ENCODE data around the gene PRKAR2B.

Gene PRKAR2B

GRCh38 chr7:107069457-107069856 is 25.0 kb downstream of the PRKAR2B start:
- Histone ChIP-seq H3K27ac (replicated peaks; ENCODE audit: low read length) (no peak overlapping the region), H4K91ac (ENCODE audit: low read depth, low read length, poor library complexity) (no peak overlapping the region), H2BK120ac (ENCODE audit: low read depth, low read length) (no peak overlapping the region), H3K27me3 (ENCODE audit: control insufficient read depth in 3 of 3, insufficient read depth in 3 of 3, low read depth in 1 of 3, low read length in 3 of 3) (no peaks in the 10 kb centered on the region), H3K18ac (ENCODE audit: low read length) (no peak overlapping the region), H3K4me2 (ENCODE audit: insufficient read depth, low read length, poor library complexity, severe bottlenecking) (no peak overlapping the region), H3K23ac (ENCODE audit: low read depth, low read length, poor library complexity) (no peak overlapping the region), H2BK15ac (ENCODE audit: low read length) (no peak overlapping the region), H2AK5ac (ENCODE audit: low read depth, low read length) (no peak overlapping the region), H3K9me3 (replicated peaks in 1 of 2; ENCODE audit: control insufficient read depth in 2 of 2, insufficient read depth in 1 of 2, low read depth in 1 of 2, low read length in 2 of 2) (no peaks in the 10 kb centered on the region), H4K8ac (ENCODE audit: low read depth, low read length) (no peak overlapping the region), H3K36me3 (replicated peaks in 1 of 2; ENCODE audit: control insufficient read depth in 2 of 2, insufficient read depth in 2 of 2, low read length in 2 of 2) (no peaks in the 10 kb centered on the region), H3K79me1 (ENCODE audit: low read depth, low read length) (no peaks in the 10 kb centered on the region), H2BK12ac (ENCODE audit: low read length) (no peak overlapping the region), H3K14ac (ENCODE audit: low read length) (no peak overlapping the region), H3K9ac (ENCODE audit: low read depth, low read length, poor library complexity) (no peak overlapping the region), H2AFZ (ENCODE audit: low read length) (no peak overlapping the region), H3K4ac (ENCODE audit: low read length) (no peak overlapping the region), H3K4me3 (ENCODE audit: low read length in 2 of 2) (no peak overlapping the region), H3K4me1 (ENCODE audit: control insufficient read depth in 2 of 2, insufficient read depth in 1 of 2, low read depth in 1 of 2, low read length in 2 of 2) (peaks cover 3 to 7% of the 10 kb centered on the region in 2 donors), H2BK5ac (ENCODE audit: low read length) (no peak overlapping the region)
- WGBS, 2 donors (ENCODE audit: extremely low coverage in 2 of 2, insufficient read length in 2 of 2, insufficient replicate concordance in 1 of 2): no CpG with 5 or more reads among the region's 4 CpGs
- no peak for DNase-seq (ENCODE audit: low spot score)

DNA sequence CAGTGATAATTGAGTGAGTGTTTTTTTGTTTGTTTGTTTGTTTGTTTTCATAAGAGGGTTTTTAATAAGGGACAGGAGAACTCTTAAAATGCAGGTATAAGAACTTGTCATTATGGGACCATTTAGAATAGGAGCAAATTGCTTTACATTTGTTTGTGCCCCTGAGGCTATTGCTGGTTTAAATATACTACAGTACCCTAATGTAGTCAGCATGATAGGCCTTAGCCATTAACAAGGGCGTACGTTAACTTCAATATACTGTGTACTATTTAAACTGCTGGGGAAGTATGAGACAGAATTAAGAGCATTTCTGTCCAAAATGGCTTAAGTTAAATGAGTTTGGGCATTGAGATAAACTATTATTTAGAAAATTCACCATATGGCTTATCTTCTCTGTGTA is 26.2 kb downstream of the PRKAR2B start:
- Histone ChIP-seq H3K27ac (replicated peaks; ENCODE audit: low read length) (no peak overlapping the region), H3K4me1 (ENCODE audit: control insufficient read depth in 2 of 2, insufficient read depth in 1 of 2, low read depth in 1 of 2, low read length in 2 of 2) (peaks cover 3 to 7% of the 10 kb centered on the region in 2 donors), H2BK120ac (ENCODE audit: low read depth, low read length) (no peak overlapping the region), H2AK5ac (ENCODE audit: low read depth, low read length) (no peak overlapping the region), H2BK15ac (ENCODE audit: low read length) (no peak overlapping the region), H3K4ac (ENCODE audit: low read length) (no peak overlapping the region), H4K91ac (ENCODE audit: low read depth, low read length, poor library complexity) (no peak overlapping the region), H3K4me3 (ENCODE audit: low read length in 2 of 2) (no peak overlapping the region), H2AFZ (ENCODE audit: low read length) (no peak overlapping the region), H3K9ac (ENCODE audit: low read depth, low read length, poor library complexity) (no peak overlapping the region), H3K18ac (ENCODE audit: low read length) (no peak overlapping the region), H3K4me2 (ENCODE audit: insufficient read depth, low read length, poor library complexity, severe bottlenecking) (no peak overlapping the region), H3K79me1 (ENCODE audit: low read depth, low read length) (no peaks in the 10 kb centered on the region), H3K9me3 (replicated peaks in 1 of 2; ENCODE audit: control insufficient read depth in 2 of 2, insufficient read depth in 1 of 2, low read depth in 1 of 2, low read length in 2 of 2) (no peaks in the 10 kb centered on the region), H2BK12ac (ENCODE audit: low read length) (no peak overlapping the region), H4K8ac (ENCODE audit: low read depth, low read length) (no peak overlapping the region), H3K23ac (ENCODE audit: low read depth, low read length, poor library complexity) (no peak overlapping the region), H3K14ac (ENCODE audit: low read length) (no peak overlapping the region), H3K36me3 (replicated peaks in 1 of 2; ENCODE audit: control insufficient read depth in 2 of 2, insufficient read depth in 2 of 2, low read length in 2 of 2) (no peaks in the 10 kb centered on the region), H2BK5ac (ENCODE audit: low read length) (no peak overlapping the region), H3K27me3 (ENCODE audit: control insufficient read depth in 3 of 3, insufficient read depth in 3 of 3, low read depth in 1 of 3, low read length in 3 of 3) (no peaks in the 10 kb centered on the region)
- no CpG with 5 or more reads among the region's 2 CpGs for WGBS, 2 donors (ENCODE audit: extremely low coverage in 2 of 2, insufficient read length in 2 of 2, insufficient replicate concordance in 1 of 2)
- no peak for DNase-seq (ENCODE audit: low spot score)

DNA sequence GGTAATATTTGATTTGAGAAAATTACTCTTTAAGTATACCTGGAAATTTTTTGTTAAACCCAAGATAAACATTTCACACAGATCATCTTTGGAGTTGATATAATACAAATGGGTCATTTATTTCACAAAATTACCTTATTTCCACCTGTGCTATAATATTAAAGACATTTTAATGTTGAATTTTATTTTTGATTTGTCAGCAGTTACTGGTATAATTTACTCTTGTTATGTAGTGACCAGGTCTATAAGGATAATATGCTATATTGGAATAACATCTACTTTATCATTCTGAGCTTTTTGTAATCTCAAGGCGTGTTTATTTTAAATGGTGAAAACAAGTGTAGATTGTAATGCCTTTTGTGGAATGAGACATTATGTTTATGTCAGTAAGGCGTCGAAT is 26.6 kb downstream of the PRKAR2B start:
- H3K79me1 ChIP-seq (ENCODE audit: low read depth, low read length): no peaks in the 10 kb centered on the region
- no peak overlapping the region for H2BK5ac ChIP-seq (ENCODE audit: low read length)
- H3K4me1 ChIP-seq (ENCODE audit: control insufficient read depth in 2 of 2, insufficient read depth in 1 of 2, low read depth in 1 of 2, low read length in 2 of 2): peaks cover 3 to 7% of the 10 kb centered on the region in 2 donors
- H2BK12ac ChIP-seq (ENCODE audit: low read length): no peak overlapping the region
- H2BK15ac ChIP-seq (ENCODE audit: low read length): no peak overlapping the region
- H3K14ac ChIP-seq (ENCODE audit: low read length): no peak overlapping the region
- H3K27ac ChIP-seq (replicated peaks; ENCODE audit: low read length): no peak overlapping the region
- no peak overlapping the region for H3K4ac ChIP-seq (ENCODE audit: low read length)
- H4K91ac ChIP-seq (ENCODE audit: low read depth, low read length, poor library complexity): no peak overlapping the region
- H2AK5ac ChIP-seq (ENCODE audit: low read depth, low read length): no peak overlapping the region
- H3K4me3 ChIP-seq (ENCODE audit: low read length in 2 of 2): no peak overlapping the region
- H2AFZ ChIP-seq (ENCODE audit: low read length): no peak overlapping the region
- no peak overlapping the region for H3K18ac ChIP-seq (ENCODE audit: low read length)
- H3K23ac ChIP-seq (ENCODE audit: low read depth, low read length, poor library complexity): no peak overlapping the region
- no peak overlapping the region for H2BK120ac ChIP-seq (ENCODE audit: low read depth, low read length)
- no peak for DNase-seq (ENCODE audit: low spot score)
- no CpG with 5 or more reads among the region's 3 CpGs for WGBS, 2 donors (ENCODE audit: extremely low coverage in 2 of 2, insufficient read length in 2 of 2, insufficient replicate concordance in 1 of 2)
- no peaks in the 10 kb centered on the region for H3K9me3 ChIP-seq (replicated peaks in 1 of 2; ENCODE audit: control insufficient read depth in 2 of 2, insufficient read depth in 1 of 2, low read depth in 1 of 2, low read length in 2 of 2)
- H3K9ac ChIP-seq (ENCODE audit: low read depth, low read length, poor library complexity): no peak overlapping the region
- no peaks in the 10 kb centered on the region for H3K27me3 ChIP-seq (ENCODE audit: control insufficient read depth in 3 of 3, insufficient read depth in 3 of 3, low read depth in 1 of 3, low read length in 3 of 3)
- H3K4me2 ChIP-seq (ENCODE audit: insufficient read depth, low read length, poor library complexity, severe bottlenecking): no peak overlapping the region
- H4K8ac ChIP-seq (ENCODE audit: low read depth, low read length): no peak overlapping the region
- H3K36me3 ChIP-seq (replicated peaks in 1 of 2; ENCODE audit: control insufficient read depth in 2 of 2, insufficient read depth in 2 of 2, low read length in 2 of 2): no peaks in the 10 kb centered on the region

DNA sequence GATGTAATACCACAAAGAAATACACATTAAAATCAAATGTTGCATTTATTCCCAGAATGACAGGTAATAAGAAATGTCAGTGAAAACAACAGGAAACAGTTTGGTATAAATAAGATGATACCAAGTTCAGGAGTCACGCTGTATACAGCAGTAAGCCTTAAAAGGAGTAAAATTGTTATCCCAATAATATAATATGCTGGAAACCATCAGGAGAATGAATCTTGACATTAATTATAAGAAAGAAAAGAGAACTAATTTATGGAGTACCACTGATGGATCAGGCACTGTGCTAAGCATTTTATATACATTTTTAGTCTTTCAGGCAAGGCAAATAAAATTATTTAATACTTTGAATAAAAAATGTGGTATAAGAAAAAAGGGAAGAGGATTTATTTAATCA is 27.6 kb downstream of the PRKAR2B start:
- no peak overlapping the region for H4K91ac ChIP-seq (ENCODE audit: low read depth, low read length, poor library complexity)
- H3K4me3 ChIP-seq (ENCODE audit: low read length in 2 of 2): no peak overlapping the region
- H3K23ac ChIP-seq (ENCODE audit: low read depth, low read length, poor library complexity): no peak overlapping the region
- no peak overlapping the region for H3K4me2 ChIP-seq (ENCODE audit: insufficient read depth, low read length, poor library complexity, severe bottlenecking)
- no peak overlapping the region for H3K14ac ChIP-seq (ENCODE audit: low read length)
- no peaks in the 10 kb centered on the region for H3K27me3 ChIP-seq (ENCODE audit: control insufficient read depth in 3 of 3, insufficient read depth in 3 of 3, low read depth in 1 of 3, low read length in 3 of 3)
- H2BK15ac ChIP-seq (ENCODE audit: low read length): no peak overlapping the region
- no peak overlapping the region for H3K9ac ChIP-seq (ENCODE audit: low read depth, low read length, poor library complexity)
- H2AK5ac ChIP-seq (ENCODE audit: low read depth, low read length): no peak overlapping the region
- no peak overlapping the region for H2BK5ac ChIP-seq (ENCODE audit: low read length)
- WGBS, 2 donors (ENCODE audit: extremely low coverage in 2 of 2, insufficient read length in 2 of 2, insufficient replicate concordance in 1 of 2): no CpG with 5 or more reads among the region's 1 CpG
- no peaks in the 10 kb centered on the region for H3K9me3 ChIP-seq (replicated peaks in 1 of 2; ENCODE audit: control insufficient read depth in 2 of 2, insufficient read depth in 1 of 2, low read depth in 1 of 2, low read length in 2 of 2)
- no peak overlapping the region for H2AFZ ChIP-seq (ENCODE audit: low read length)
- no peak overlapping the region for H3K18ac ChIP-seq (ENCODE audit: low read length)
- no peak overlapping the region for H4K8ac ChIP-seq (ENCODE audit: low read depth, low read length)
- DNase-seq (ENCODE audit: low spot score): no peak
- H2BK12ac ChIP-seq (ENCODE audit: low read length): no peak overlapping the region
- no peak overlapping the region for H3K4ac ChIP-seq (ENCODE audit: low read length)
- peaks cover 3 to 7% of the 10 kb centered on the region in 2 donors for H3K4me1 ChIP-seq (ENCODE audit: control insufficient read depth in 2 of 2, insufficient read depth in 1 of 2, low read depth in 1 of 2, low read length in 2 of 2)
- H3K27ac ChIP-seq (replicated peaks; ENCODE audit: low read length): no peak overlapping the region
- H3K79me1 ChIP-seq (ENCODE audit: low read depth, low read length): no peaks in the 10 kb centered on the region
- no peaks in the 10 kb centered on the region for H3K36me3 ChIP-seq (replicated peaks in 1 of 2; ENCODE audit: control insufficient read depth in 2 of 2, insufficient read depth in 2 of 2, low read length in 2 of 2)
- no peak overlapping the region for H2BK120ac ChIP-seq (ENCODE audit: low read depth, low read length)
